ENCODE results near the gene EEF1A2.

- no peak for TF ChIP-seq GATA2 (IDR thresholded peaks at IDR 0.05; ENCODE audit: low read depth, low read length)
- no peak for TF ChIP-seq GATA3 (IDR thresholded peaks at IDR 0.05; ENCODE audit: low read depth, low read length)
These were observed 32.0 kb downstream of the EEF1A2 start for GRCh38 chr20:63466861-63467260.

All from SH-SY5Y (cell line).